Esophagus squamous epithelium (tissue), 5 donors: ENCODE data around the gene DNAL4. TPM values are rescaled to one million over a fixed set of nuclear protein-coding genes. Genes with fewer than 3 reads are reported as not detected.

Source experiments
- DNase-seq: peaks from one replicate; lab custom pipeline; 2025; lab: John Stamatoyannopoulos, UW
- H3K27ac ChIP-seq, 4 donors: fragments of 200-600 bp; sonication (generic); one replicate each; pipeline ENCODE4 v1.5.1; 2016 to 2019; ENCODE audit warnings: mild to moderate bottlenecking in 1 of 4
- H3K27me3 ChIP-seq, 4 donors: fragments of 200-600 bp; sonication (generic); 1 replicate in 3 of 4; 2 replicates in 1 of 4; pipeline versions ENCODE4 v1.5.1 to v1.6.0; 2017 to 2021; ENCODE audit warnings: antibody characterized with exemption in 1 of 4
- H3K36me3 ChIP-seq, 3 donors: fragments of 200-600 bp; sonication (generic); one replicate each; pipeline ENCODE4 v1.5.1; 2016 to 2019
- H3K4me1 ChIP-seq, 3 donors: fragments of 200-600 bp; sonication (generic); one replicate each; pipeline ENCODE4 v1.5.1; 2017 to 2019
- H3K4me3 ChIP-seq, 4 donors: fragments of 200-600 bp; sonication (generic); 1 replicate in 3 of 4; 2 replicates in 1 of 4; pipeline ENCODE4 v1.5.1; 2016 to 2019; ENCODE audit warnings: mild to moderate bottlenecking in 2 of 4, moderate library complexity in 1 of 4
- H3K9me3 ChIP-seq, 3 donors: fragments of 200-600 bp; sonication (generic); one replicate each; pipeline ENCODE4 v1.5.1; 2016 to 2019
- POLR2A ChIP-seq, 4 donors: fragments of 450-650 bp; IDR thresholded peaks; one replicate each; pipeline ENCODE4 v1.6.1; 2017; ENCODE audit warnings: antibody characterized with exemption in 4 of 4, mild to moderate bottlenecking in 4 of 4, moderate library complexity in 3 of 4
- WGBS, 2 donors: methylation state at CpG; one replicate each; pipeline ENCODE4 v1.1.5; 2018; 5-methylcytosine and 5-hydroxymethylcytosine counted together
- intact Hi-C: fragments of 100-400 bp; cut with DNase I; formaldehyde crosslinking; loops from one replicate; pipeline ENCODE4 v1.15.0; 2022
- total RNA-seq, 4 donors: library from RNA; depleted of rRNA; stranded (reverse); fragments of >200 nt; gene quantifications; one replicate each; pipeline ENCODE4 v1.1.0, GENCODE V29; 2016
- TF ChIP-seq, protein P1 (sequence below), 6 experiments: fragments of 450-650 bp in 4 of 6; fragments of 200-600 bp in 2 of 6; sonication (generic) in 2 of 6; IDR thresholded peaks; one replicate each; pipeline ENCODE4 v1.5.1; 2016 to 2019; ENCODE audit warnings: antibody characterized with exemption in 6 of 6, mild to moderate bottlenecking in 4 of 6, moderate library complexity in 4 of 6
- donor health status: DM: yes; HTN: yes; CAD: no.

Gene DNAL4, protein sequence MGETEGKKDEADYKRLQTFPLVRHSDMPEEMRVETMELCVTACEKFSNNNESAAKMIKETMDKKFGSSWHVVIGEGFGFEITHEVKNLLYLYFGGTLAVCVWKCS
- 10 to 100 TPM in 3 of 4 donors, 1 to 10 TPM in 1; 7.3 to 15.5 (median 13.7) TPM for total RNA-seq

DNA sequence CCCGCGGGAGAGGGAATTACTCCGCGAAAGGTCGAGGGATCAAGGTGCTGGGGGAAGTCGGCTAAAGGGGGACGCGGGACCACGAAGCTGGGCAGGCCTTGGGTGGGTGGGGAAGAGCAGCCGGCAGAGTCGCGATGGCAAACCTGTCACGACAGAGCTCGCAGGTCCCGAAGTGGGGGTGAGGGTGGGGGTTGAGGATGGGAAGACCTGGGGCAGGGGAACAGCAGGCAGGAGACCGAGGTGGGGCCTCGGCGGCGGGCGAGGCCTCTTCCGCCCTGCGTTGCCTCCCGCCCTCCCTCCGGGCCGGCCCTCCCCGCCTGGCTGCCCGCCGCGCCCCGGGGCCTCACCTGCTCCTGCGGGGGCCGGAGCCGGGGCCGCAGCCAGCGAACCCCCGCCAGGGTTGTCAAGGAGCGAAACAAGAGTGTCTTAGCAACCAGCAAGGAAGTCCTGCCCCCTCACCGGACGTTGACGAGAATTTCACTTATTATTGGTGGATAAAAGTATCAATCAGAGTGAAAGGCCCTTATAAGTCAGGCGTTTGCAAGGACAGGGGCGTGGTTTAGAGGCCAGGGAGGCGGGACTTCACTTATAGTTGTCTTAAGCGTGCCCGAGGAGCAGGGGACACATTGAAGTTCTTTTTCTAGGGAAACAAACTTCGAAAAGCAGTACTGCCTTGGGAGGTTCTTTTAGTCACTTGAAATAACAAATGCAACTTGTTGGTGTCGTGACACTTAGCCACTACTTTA lies at the start of gene DNAL4:
DNAL4 (minus strand) TSS at position 423 of the 746 bp plus-strand sequence. CDS start 11,412 bp downstream, outside the sequence.
- TF ChIP-seq POLR2A (IDR thresholded peaks at IDR 0.05): peak in 1 of 4 donors; percentile 47
- TF ChIP-seq, protein P1, sequence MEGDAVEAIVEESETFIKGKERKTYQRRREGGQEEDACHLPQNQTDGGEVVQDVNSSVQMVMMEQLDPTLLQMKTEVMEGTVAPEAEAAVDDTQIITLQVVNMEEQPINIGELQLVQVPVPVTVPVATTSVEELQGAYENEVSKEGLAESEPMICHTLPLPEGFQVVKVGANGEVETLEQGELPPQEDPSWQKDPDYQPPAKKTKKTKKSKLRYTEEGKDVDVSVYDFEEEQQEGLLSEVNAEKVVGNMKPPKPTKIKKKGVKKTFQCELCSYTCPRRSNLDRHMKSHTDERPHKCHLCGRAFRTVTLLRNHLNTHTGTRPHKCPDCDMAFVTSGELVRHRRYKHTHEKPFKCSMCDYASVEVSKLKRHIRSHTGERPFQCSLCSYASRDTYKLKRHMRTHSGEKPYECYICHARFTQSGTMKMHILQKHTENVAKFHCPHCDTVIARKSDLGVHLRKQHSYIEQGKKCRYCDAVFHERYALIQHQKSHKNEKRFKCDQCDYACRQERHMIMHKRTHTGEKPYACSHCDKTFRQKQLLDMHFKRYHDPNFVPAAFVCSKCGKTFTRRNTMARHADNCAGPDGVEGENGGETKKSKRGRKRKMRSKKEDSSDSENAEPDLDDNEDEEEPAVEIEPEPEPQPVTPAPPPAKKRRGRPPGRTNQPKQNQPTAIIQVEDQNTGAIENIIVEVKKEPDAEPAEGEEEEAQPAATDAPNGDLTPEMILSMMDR (IDR thresholded peaks at IDR 0.05): no peak
- intact Hi-C loops: no loop called here
- H3K9me3 ChIP-seq: no peaks in the 10 kb centered on the region
- H3K27me3 ChIP-seq: peaks cover 0 to 23% (median 0%) of the 10 kb centered on the region in 4 donors
- DNase-seq: peak; percentile 72
- peak within 1 kb of the TSS; percentile 72 to 94 (median 84) for H3K4me3 ChIP-seq
- peaks cover 0 to 17% (median 2%) of the 10 kb centered on the region in 3 donors for H3K36me3 ChIP-seq
- peak within 1 kb of the TSS; percentile 86 to 90 (median 87) for H3K27ac ChIP-seq
- peaks cover 0 to 22% (median 10%) of the 10 kb centered on the region in 3 donors for H3K4me1 ChIP-seq
- WGBS, 2 donors: 0 to 1% methylated on average over 18 to 30 of the region's 47 CpGs

GRCh38 chr22:38843201-38843656 lies 49.3 kb upstream of the DNAL4 start:
- peaks cover 3 to 34% (median 14%) of the 10 kb centered on the region in 3 donors for H3K4me1 ChIP-seq
- no peaks in the 10 kb centered on the region for H3K36me3 ChIP-seq
- no peaks in the 10 kb centered on the region for H3K9me3 ChIP-seq
- H3K27ac ChIP-seq: peak overlapping the region in 2 of 4 donors; percentile 65 to 84
- 7% methylated on average over 12 of the region's 68 CpGs; no CpG with 5 or more reads in 1 of the 2 donors for WGBS, 2 donors
- intact Hi-C loops: no loop called here
- DNase-seq: no peak
- H3K4me3 ChIP-seq: peak overlapping the region; percentile 27 to 70 (median 38)
- peaks cover 0 to 79% (median 2%) of the 10 kb centered on the region in 4 donors for H3K27me3 ChIP-seq
- TF ChIP-seq, protein P1 (IDR thresholded peaks at IDR 0.05): peak in 4 of 6 experiments; percentile 9 to 47 (median 25)
- no peak for TF ChIP-seq POLR2A (IDR thresholded peaks at IDR 0.05)

- 26 to 75% methylated on average over 6 of the region's 34 CpGs for WGBS, 2 donors
- intact Hi-C loops: no loop called here
- no peak for DNase-seq
- no peaks in the 10 kb centered on the region for H3K36me3 ChIP-seq
- no peak for TF ChIP-seq POLR2A (IDR thresholded peaks at IDR 0.05)
- H3K4me1 ChIP-seq: peaks cover 3 to 34% (median 14%) of the 10 kb centered on the region in 3 donors
- peak overlapping the region in 2 of 4 donors; percentile 65 to 84 for H3K27ac ChIP-seq
- peaks cover 0 to 73% (median 2%) of the 10 kb centered on the region in 4 donors for H3K27me3 ChIP-seq
- no peaks in the 10 kb centered on the region for H3K9me3 ChIP-seq
- peak overlapping the region; percentile 27 to 70 (median 38) for H3K4me3 ChIP-seq
These were observed 48.7 kb upstream of the DNAL4 start for GRCh38 chr22:38842512-38843200.

DNA sequence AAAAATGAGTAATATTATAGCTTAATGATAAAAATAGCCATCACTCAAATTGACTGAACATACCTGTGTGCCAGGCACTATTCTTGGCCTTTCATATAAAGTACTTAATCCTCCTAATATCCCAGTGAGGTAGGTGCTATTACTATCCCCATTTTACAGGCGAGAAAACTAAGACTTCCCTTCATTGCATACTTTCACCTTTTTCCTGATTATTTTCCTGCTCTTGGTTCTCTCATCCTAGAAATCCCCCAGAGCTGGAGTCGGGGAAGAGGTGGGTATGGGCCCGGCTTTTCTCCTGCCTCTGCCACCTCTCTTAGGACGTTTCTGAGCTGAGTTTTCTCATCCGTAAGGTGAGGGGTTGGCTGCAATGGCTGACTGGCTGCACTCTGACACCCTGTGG lies 47.7 kb upstream of the DNAL4 start:
- DNase-seq: no peak
- peaks cover 3 to 34% (median 14%) of the 10 kb centered on the region in 3 donors for H3K4me1 ChIP-seq
- peaks cover 0 to 68% (median 2%) of the 10 kb centered on the region in 4 donors for H3K27me3 ChIP-seq
- TF ChIP-seq, protein P1 (IDR thresholded peaks at IDR 0.05): no peak
- TF ChIP-seq POLR2A (IDR thresholded peaks at IDR 0.05): no peak
- H3K27ac ChIP-seq: no peak overlapping the region
- H3K4me3 ChIP-seq: no peak overlapping the region
- WGBS, 2 donors: 60 to 76% methylated on average over 5 of the region's 5 CpGs
- intact Hi-C loops: no loop called here
- no peaks in the 10 kb centered on the region for H3K9me3 ChIP-seq
- H3K36me3 ChIP-seq: no peaks in the 10 kb centered on the region

- no peak overlapping the region for H3K4me3 ChIP-seq
- no peak overlapping the region for H3K27ac ChIP-seq
- WGBS, 2 donors: 0 to 28% methylated on average over 1 to 5 of the region's 7 CpGs
- no peak for DNase-seq
- peaks cover 0 to 72% (median 2%) of the 10 kb centered on the region in 4 donors for H3K27me3 ChIP-seq
- H3K9me3 ChIP-seq: no peaks in the 10 kb centered on the region
- intact Hi-C loops: no loop called here
- H3K4me1 ChIP-seq: peaks cover 3 to 34% (median 14%) of the 10 kb centered on the region in 3 donors
- TF ChIP-seq, protein P1 (IDR thresholded peaks at IDR 0.05): no peak
- TF ChIP-seq POLR2A (IDR thresholded peaks at IDR 0.05): no peak
- no peaks in the 10 kb centered on the region for H3K36me3 ChIP-seq
These were observed 47.3 kb upstream of the DNAL4 start for GRCh38 chr22:38841211-38841610.
